Trophoblast cell (in vitro differentiated cells and primary cell): ENCODE measurements around the gene SMPD3.
A peak's percentile ranks its signal among the peaks of the same experiment; 100 is the strongest.

Source experiments
- DNase-seq, 2 donors: peaks; one replicate each; pipeline ENCODE4 v3.0.0-alpha.2; 2016
- H2AFZ ChIP-seq: 2 replicates; pipeline ENCODE4 v1.6.1; 2013; ENCODE audit warnings: low read length, moderate library complexity, mild to moderate bottlenecking; ENCODE audit not compliant: insufficient read depth, poor library complexity
- H2AK5ac ChIP-seq: 2 replicates; pipeline ENCODE4 v1.6.1; 2013; ENCODE audit warnings: mild to moderate bottlenecking, low read length
- H2BK120ac ChIP-seq: 2 replicates; pipeline ENCODE4 v1.6.1; 2013; ENCODE audit warnings: low read length, mild to moderate bottlenecking, moderate library complexity; ENCODE audit not compliant: insufficient read depth, poor library complexity
- H2BK12ac ChIP-seq: 2 replicates; pipeline ENCODE4 v1.6.1; 2013; ENCODE audit warnings: mild to moderate bottlenecking, low read length, moderate library complexity
- H2BK5ac ChIP-seq: 2 replicates; pipeline ENCODE4 v1.6.1; 2013; ENCODE audit warnings: low read length, low read depth, moderate library complexity, mild to moderate bottlenecking; ENCODE audit not compliant: poor library complexity
- H3K14ac ChIP-seq: 2 replicates; pipeline ENCODE4 v1.6.1; 2013; ENCODE audit warnings: mild to moderate bottlenecking, low read length
- H3K18ac ChIP-seq: 2 replicates; pipeline ENCODE4 v1.6.1; 2013; ENCODE audit warnings: mild to moderate bottlenecking, low read length
- H3K23ac ChIP-seq: 2 replicates; pipeline ENCODE4 v1.6.1; 2013; ENCODE audit warnings: low read length
- H3K27ac ChIP-seq: 2 replicates; pipeline ENCODE4 v1.5.1; 2013; ENCODE audit warnings: low read depth, mild to moderate bottlenecking, inconsistent platforms, low read length, moderate library complexity
- H3K27me3 ChIP-seq: 2 replicates; pipeline ENCODE4 v1.6.1; 2013; ENCODE audit warnings: inconsistent platforms, mild to moderate bottlenecking, low read length, moderate library complexity; ENCODE audit not compliant: insufficient read depth
- H3K36me3 ChIP-seq, 2 experiments: 1 replicate in 1 of 2; 2 replicates in 1 of 2; pipeline ENCODE4 v1.6.1; 2013; ENCODE audit warnings: low read length in 2 of 2, mild to moderate bottlenecking in 2 of 2, moderate library complexity in 1 of 2; ENCODE audit not compliant: insufficient read depth in 2 of 2, control insufficient read depth in 1 of 2
- H3K4ac ChIP-seq: 2 replicates; pipeline ENCODE4 v1.6.1; 2013; ENCODE audit warnings: low read depth, mild to moderate bottlenecking, low read length, moderate library complexity
- H3K4me1 ChIP-seq, 2 experiments: 1 replicate in 1 of 2; 2 replicates in 1 of 2; pipeline ENCODE4 v1.6.1; 2013; ENCODE audit warnings: low read length in 2 of 2, mild to moderate bottlenecking in 2 of 2, moderate library complexity in 1 of 2; ENCODE audit not compliant: insufficient read depth in 2 of 2, control insufficient read depth in 1 of 2
- H3K4me2 ChIP-seq: 2 replicates; pipeline ENCODE4 v1.6.1; 2013; ENCODE audit warnings: inconsistent platforms, mild to moderate bottlenecking, low read length, moderate library complexity
- H3K4me3 ChIP-seq: 2 replicates; pipeline ENCODE4 v1.5.1; 2013; ENCODE audit warnings: mild to moderate bottlenecking, low read depth, low read length, inconsistent platforms
- H3K79me1 ChIP-seq: one replicate; pipeline ENCODE4 v1.6.1; 2013; ENCODE audit warnings: low read length
- H3K79me2 ChIP-seq: 2 replicates; pipeline ENCODE4 v1.6.1; 2013; ENCODE audit warnings: low read length, mild to moderate bottlenecking; ENCODE audit not compliant: control insufficient read depth, insufficient read depth, poor library complexity
- H3K9ac ChIP-seq: 2 replicates; pipeline ENCODE4 v1.6.1; 2013; ENCODE audit warnings: mild to moderate bottlenecking, low read length
- H3K9me3 ChIP-seq: 2 replicates; pipeline ENCODE4 v1.6.1; 2013; ENCODE audit warnings: low read depth, mild to moderate bottlenecking, control low read depth, inconsistent platforms, low read length; ENCODE audit not compliant: insufficient read depth
- H4K12ac ChIP-seq: 2 replicates; pipeline ENCODE4 v1.6.1; 2013; ENCODE audit warnings: low read depth, mild to moderate bottlenecking, low read length, moderate library complexity
- H4K8ac ChIP-seq: 2 replicates; pipeline ENCODE4 v1.6.1; 2013; ENCODE audit warnings: low read depth, mild to moderate bottlenecking, low read length, moderate library complexity
- H4K91ac ChIP-seq: one replicate; pipeline ENCODE4 v1.6.1; 2013; ENCODE audit warnings: low read depth, mild to moderate bottlenecking, low read length, moderate library complexity
- WGBS: extraction: QIAGEN DNeasy Blood & Tissue Kit; methylation state at CpG from one replicate; pipeline ENCODE4 v1.1.7; 2013; ENCODE audit warnings: missing lambda C conversion rate; ENCODE audit not compliant: insufficient read length, insufficient coverage; ENCODE audit errors: extremely low coverage; 5-methylcytosine and 5-hydroxymethylcytosine counted together

The SMPD3 gene

GRCh38 chr16:68408967-68409366 lies 39.3 kb downstream of the SMPD3 start:
- WGBS: no CpG with 5 or more reads among the region's 6 CpGs
- H3K23ac ChIP-seq: no peak overlapping the region

GRCh38 chr16:68408428-68408827 lies 39.9 kb downstream of the SMPD3 start:
- Histone ChIP-seq H2BK5ac (no peak overlapping the region), H2AK5ac (no peak overlapping the region), H3K79me1 (no peaks in the 10 kb centered on the region), H2BK120ac (no peak overlapping the region), H3K9me3 (peaks cover 2% of the 10 kb centered on the region), H3K23ac (no peak overlapping the region), H4K8ac (no peak overlapping the region), H2AFZ (no peak overlapping the region), H3K18ac (no peak overlapping the region), H3K36me3 (no peaks in the 10 kb centered on the region), H2BK12ac (no peak overlapping the region), H4K91ac (no peak overlapping the region), H3K4ac (no peak overlapping the region), H3K27ac (no peak overlapping the region), H3K27me3 (no peaks in the 10 kb centered on the region), H4K12ac (no peak overlapping the region), H3K4me3 (no peak overlapping the region), H3K14ac (no peak overlapping the region), H3K4me1 (peaks cover 14 to 15% of the 10 kb centered on the region in 2 experiments), H3K79me2 (no peaks in the 10 kb centered on the region), H3K4me2 (no peak overlapping the region), H3K9ac (no peak overlapping the region)
- WGBS: no CpG with 5 or more reads among the region's 1 CpG
- DNase-seq: no peak

More at GRCh38 chr16:68408967-68409366, 39.3 kb downstream of the SMPD3 start:
- Histone ChIP-seq H3K36me3 (no peaks in the 10 kb centered on the region), H3K27me3 (no peaks in the 10 kb centered on the region), H3K9me3 (peaks cover 2% of the 10 kb centered on the region), H3K79me2 (no peaks in the 10 kb centered on the region), H3K18ac (no peak overlapping the region), H4K91ac (no peak overlapping the region), H3K27ac (no peak overlapping the region), H3K4ac (no peak overlapping the region), H3K79me1 (no peaks in the 10 kb centered on the region), H3K9ac (no peak overlapping the region), H4K8ac (no peak overlapping the region), H2BK12ac (no peak overlapping the region), H3K4me1 (peaks cover 14 to 15% of the 10 kb centered on the region in 2 experiments), H2BK5ac (no peak overlapping the region), H2AK5ac (no peak overlapping the region), H2BK120ac (no peak overlapping the region), H3K14ac (no peak overlapping the region), H3K4me3 (no peak overlapping the region), H2AFZ (no peak overlapping the region), H3K4me2 (no peak overlapping the region), H4K12ac (no peak overlapping the region)
- DNase-seq: peak; percentile 72 to 83

GRCh38 chr16:68406458-68407152 lies 41.7 kb downstream of the SMPD3 start:
- Histone ChIP-seq H3K9me3 (no peaks in the 10 kb centered on the region), H2AK5ac (no peak overlapping the region), H2BK5ac (no peak overlapping the region), H3K27ac (no peak overlapping the region), H3K18ac (no peak overlapping the region), H3K4me3 (no peak overlapping the region), H4K8ac (no peak overlapping the region), H2BK12ac (no peak overlapping the region), H3K9ac (no peak overlapping the region), H3K79me1 (no peaks in the 10 kb centered on the region), H3K4me2 (no peak overlapping the region), H3K4me1 (peaks cover 19 to 24% of the 10 kb centered on the region in 2 experiments), H3K14ac (no peak overlapping the region), H3K79me2 (no peaks in the 10 kb centered on the region), H4K91ac (no peak overlapping the region), H2AFZ (no peak overlapping the region), H2BK120ac (no peak overlapping the region), H4K12ac (no peak overlapping the region), H3K36me3 (no peaks in the 10 kb centered on the region), H3K27me3 (no peaks in the 10 kb centered on the region), H3K4ac (no peak overlapping the region), H3K23ac (no peak overlapping the region)
- no CpG with 5 or more reads among the region's 17 CpGs for WGBS
- peak; percentile 72 to 83 for DNase-seq

GRCh38 chr16:68404736-68405345 lies 43.5 kb downstream of the SMPD3 start:
- H3K4me1 ChIP-seq: peaks cover 19 to 22% of the 10 kb centered on the region in 2 experiments

More at GRCh38 chr16:68404736-68405345, 43.5 kb downstream of the SMPD3 start:
- Histone ChIP-seq H3K4ac (no peak overlapping the region), H3K9ac (no peak overlapping the region), H4K8ac (no peak overlapping the region), H2AFZ (no peak overlapping the region), H3K23ac (no peak overlapping the region), H4K91ac (no peak overlapping the region), H2BK12ac (no peak overlapping the region), H2AK5ac (no peak overlapping the region), H2BK120ac (no peak overlapping the region), H3K4me2 (no peak overlapping the region), H3K4me3 (no peak overlapping the region), H3K36me3 (no peaks in the 10 kb centered on the region), H3K14ac (no peak overlapping the region), H2BK5ac (no peak overlapping the region), H3K79me1 (no peaks in the 10 kb centered on the region), H3K18ac (no peak overlapping the region), H3K27me3 (no peaks in the 10 kb centered on the region), H3K27ac (no peak overlapping the region), H3K9me3 (no peaks in the 10 kb centered on the region), H4K12ac (no peak overlapping the region), H3K79me2 (no peaks in the 10 kb centered on the region)
- no CpG with 5 or more reads among the region's 8 CpGs for WGBS
- peak; percentile 89 to 95 for DNase-seq
